HFFc6 (cell line): ENCODE data around the gene CD4. TPM values are rescaled to one million over a fixed set of nuclear protein-coding genes. Genes with fewer than 3 reads are reported as not detected.

Experiments
- DNase-seq: peaks from one replicate; pipeline ENCODE4 v3.0.0-alpha.2; 2018
- H3K27ac Mint-ChIP-seq: 2 replicates; pipeline ENCODE4 v1.8.0; 2020; ENCODE audit warnings: mild to moderate bottlenecking, mixed read lengths
- H3K27me3 Mint-ChIP-seq: 2 replicates; pipeline ENCODE4 v1.8.0; 2021; ENCODE audit warnings: mild to moderate bottlenecking, moderate library complexity, mixed read lengths; ENCODE audit not compliant: insufficient read depth
- H3K36me3 Mint-ChIP-seq: 2 replicates; pipeline ENCODE4 v1.8.0; 2021; ENCODE audit warnings: low read depth, mixed read lengths
- H3K4me1 Mint-ChIP-seq: 2 replicates; pipeline ENCODE4 v1.8.0; 2020; ENCODE audit warnings: low read depth, mixed read lengths
- H3K4me3 Mint-ChIP-seq: 2 replicates; pipeline ENCODE4 v1.8.0; 2020; ENCODE audit warnings: mild to moderate bottlenecking, moderate library complexity, mixed read lengths
- H3K9me3 Mint-ChIP-seq: 2 replicates; pipeline ENCODE4 v1.8.0; 2020; ENCODE audit warnings: mild to moderate bottlenecking, mixed read lengths
- CTCF ChIP-seq: fragments of 200-600 bp; sonication (generic); IDR thresholded peaks from 2 replicates; pipeline ENCODE4 v1.5.0; 2021; ENCODE audit warnings: antibody characterized with exemption, mild to moderate bottlenecking
- total RNA-seq, 6 experiments: library from RNA; stranded (reverse); fragmentation: NEBNext Ultra II Directional; extraction: Animal tissue kit (Norgen Biotek cat#: 25700); gene quantifications; 2 replicates in 1 of 6; 3 replicates in 5 of 6; pipeline ENCODE4 v1.2.3, GENCODE V29; 2021

The CD4 gene
- total RNA-seq, 6 experiments from 2014 or later = 0.11 to 0.25 (median 0.11) TPM; not detected in 3

- H3K4me3 Mint-ChIP-seq = no peak overlapping the region
- H3K27me3 Mint-ChIP-seq = peaks cover 12% of the 10 kb centered on the region
- peaks cover 22% of the 10 kb centered on the region for H3K4me1 Mint-ChIP-seq
- H3K9me3 Mint-ChIP-seq = no peaks in the 10 kb centered on the region
- DNase-seq = no peak
- no peak overlapping the region for H3K27ac Mint-ChIP-seq
- H3K36me3 Mint-ChIP-seq = peaks cover 36% of the 10 kb centered on the region
- no peak for TF ChIP-seq CTCF
These were observed 40.6 kb upstream of the CD4 start for GRCh38 chr12:6748761-6749160.

GRCh38 chr12:6750506-6750905 is 38.8 kb upstream of the CD4 start:
- Mint-ChIP-seq H3K27ac (no peak overlapping the region), H3K27me3 (peaks cover 7% of the 10 kb centered on the region), H3K4me3 (no peak overlapping the region), H3K9me3 (no peaks in the 10 kb centered on the region), H3K4me1 (peaks cover 27% of the 10 kb centered on the region), H3K36me3 (peaks cover 36% of the 10 kb centered on the region)
- no peak for TF ChIP-seq CTCF
- no peak for DNase-seq

- Mint-ChIP-seq H3K4me1 (peaks cover 27% of the 10 kb centered on the region), H3K36me3 (peaks cover 36% of the 10 kb centered on the region), H3K27ac (peak overlapping the region; percentile 100), H3K27me3 (peaks cover 8% of the 10 kb centered on the region), H3K4me3 (peak overlapping the region; percentile 96), H3K9me3 (no peaks in the 10 kb centered on the region)
- no peak for TF ChIP-seq CTCF
- no peak for DNase-seq
These were observed 37.6 kb upstream of the CD4 start for GRCh38 chr12:6751767-6752166.

- H3K27ac Mint-ChIP-seq = peak overlapping the region; percentile 100
- no peaks in the 10 kb centered on the region for H3K9me3 Mint-ChIP-seq
- peaks cover 8% of the 10 kb centered on the region for H3K27me3 Mint-ChIP-seq
- H3K36me3 Mint-ChIP-seq = peaks cover 32% of the 10 kb centered on the region
- TF ChIP-seq CTCF = peak; percentile 69
- DNase-seq = peak; percentile 54
- peak overlapping the region; percentile 96 for H3K4me3 Mint-ChIP-seq
- peaks cover 27% of the 10 kb centered on the region for H3K4me1 Mint-ChIP-seq
These were observed 37.0 kb upstream of the CD4 start for GRCh38 chr12:6752167-6752920.

- Mint-ChIP-seq H3K27me3 (peaks cover 5% of the 10 kb centered on the region), H3K4me1 (peaks cover 27% of the 10 kb centered on the region), H3K4me3 (peak within 1 kb of the TSS; percentile 96), H3K27ac (peak within 1 kb of the TSS; percentile 100), H3K9me3 (no peaks in the 10 kb centered on the region), H3K36me3 (peaks cover 24% of the 10 kb centered on the region)
- peak; percentile 99 for DNase-seq
- TF ChIP-seq CTCF = no peak
These were observed 36.2 kb upstream of the CD4 start, which contains the start of gene MLF2 for GRCh38 chr12:6752921-6753771. TSS of gene MLF2 (minus strand) at chr12:6753141. CDS start at chr12:6752334, 807 bp downstream.
